Keratinocyte (primary cell): ENCODE measurements around the gene SMG6. TPM values are rescaled to one million over a fixed set of nuclear protein-coding genes. Genes with fewer than 3 reads are reported as not detected.

Source experiments
- DNase-seq: peaks from one replicate; pipeline ENCODE4 v3.0.0-alpha.2; 2011; ENCODE audit warnings: low read depth, missing footprints, low spot score
- FAIRE-seq: peaks from 2 replicates; lab custom pipeline; 2011; peaks lifted over from hg19 to GRCh38; lab: Jason Lieb, UNC
- H2AFZ ChIP-seq: 2 replicates; pipeline ENCODE4 v1.6.0; 2012; ENCODE audit warnings: low read length, control low read depth, inconsistent platforms; ENCODE audit not compliant: control insufficient read depth
- H3K27ac ChIP-seq: 2 replicates; pipeline ENCODE4 v1.5.1; 2011; ENCODE audit warnings: low read length; ENCODE audit not compliant: control insufficient read depth, insufficient read depth
- H3K27me3 ChIP-seq: 3 replicates; pipeline ENCODE4 v1.6.0; 2011; ENCODE audit warnings: low read length; ENCODE audit not compliant: control insufficient read depth, insufficient read depth; ENCODE audit errors: extremely low read depth
- H3K36me3 ChIP-seq, 2 experiments: 2 replicates in 1 of 2; 3 replicates in 1 of 2; pipeline ENCODE4 v1.5.1; 2011; ENCODE audit warnings: low read length in 2 of 2, mild to moderate bottlenecking in 1 of 2; ENCODE audit not compliant: control insufficient read depth in 2 of 2, insufficient read depth in 2 of 2; ENCODE audit errors: extremely low read depth in 1 of 2
- H3K4me1 ChIP-seq: 3 replicates; pipeline ENCODE4 v1.5.1; 2011; ENCODE audit warnings: low read length; ENCODE audit not compliant: control insufficient read depth, insufficient read depth; ENCODE audit errors: extremely low read depth
- H3K4me2 ChIP-seq: 3 replicates; pipeline ENCODE4 v1.6.0; 2011; ENCODE audit warnings: low read depth, low read length; ENCODE audit not compliant: control insufficient read depth, insufficient read depth; ENCODE audit errors: extremely low read depth
- H3K4me3 ChIP-seq, 3 experiments: fragments of 200-600 bp in 1 of 3; sonication (generic) in 1 of 3; 2 replicates in 2 of 3; 3 replicates in 1 of 3; pipeline ENCODE4 v1.5.1; 2011 to 2016; ENCODE audit warnings: low read length in 3 of 3, mild to moderate bottlenecking in 3 of 3, control low read depth in 2 of 3, inconsistent platforms in 1 of 3, low read depth in 1 of 3, mixed read lengths in 1 of 3, mixed run types in 1 of 3, moderate library complexity in 1 of 3; ENCODE audit not compliant: control insufficient read depth in 2 of 3, insufficient read depth in 2 of 3; ENCODE audit errors: extremely low read depth in 1 of 3
- H3K79me2 ChIP-seq: 2 replicates; pipeline ENCODE4 v1.6.0; 2012; ENCODE audit warnings: low read length; ENCODE audit not compliant: control insufficient read depth, insufficient read depth
- H3K9ac ChIP-seq: 3 replicates; pipeline ENCODE4 v1.6.0; 2011; ENCODE audit warnings: low read length; ENCODE audit not compliant: control insufficient read depth, insufficient read depth; ENCODE audit errors: extremely low read depth
- H3K9me1 ChIP-seq: 3 replicates; pipeline ENCODE4 v1.6.0; 2011; ENCODE audit warnings: low read length; ENCODE audit not compliant: control insufficient read depth, insufficient read depth; ENCODE audit errors: extremely low read depth
- H3K9me3 ChIP-seq: 2 replicates; pipeline ENCODE4 v1.5.1; 2012; ENCODE audit warnings: low read depth, low read length; ENCODE audit not compliant: control insufficient read depth
- H4K20me1 ChIP-seq: 3 replicates; pipeline ENCODE4 v1.6.0; 2011; ENCODE audit warnings: low read length; ENCODE audit not compliant: control insufficient read depth, insufficient read depth; ENCODE audit errors: extremely low read depth
- CTCF ChIP-seq, 3 experiments: IDR thresholded peaks in 1 of 3; conservative IDR thresholded peaks in 1 of 3; optimal IDR thresholded peaks in 1 of 3; 2 replicates in 2 of 3; 3 replicates in 1 of 3; pipeline versions ENCODE3 to v1.5.1; 2011; ENCODE audit warnings: low read length in 3 of 3, mild to moderate bottlenecking in 3 of 3, moderate library complexity in 2 of 3, control low read depth in 1 of 3, inconsistent platforms in 1 of 3; ENCODE audit not compliant: insufficient read depth in 2 of 3; ENCODE audit errors: extremely low read depth in 1 of 3
- EZH2 ChIP-seq: IDR thresholded peaks from one replicate; pipeline ENCODE4 v1.6.1; 2012; ENCODE audit warnings: inconsistent platforms, mild to moderate bottlenecking, low read length, moderate library complexity
- dilution Hi-C: fragments of 300-500 bp; cut with MboI; formaldehyde crosslinking; loops from one replicate; pipeline ENCODE4 v1.7.0; 2020; ENCODE audit warnings: low sequenced_read_pairs; ENCODE audit not compliant: extremely low pct_ligation_motif_present
- polyA plus RNA-seq, 5 experiments: library from polyadenylated mRNA; depleted of rRNA in 3 of 5; stranded (reverse) in 3 of 5; stranded (forward) in 1 of 5; unstranded in 1 of 5; fragments of >200 nt; gene quantifications; 1 replicate in 1 of 5; 2 replicates in 3 of 5; 3 replicates in 1 of 5; pipeline versions ENCODE4 v1.2.1 to v1.2.3, GENCODE V29; 2011 to 2012; ENCODE audit warnings: missing spikeins in 2 of 5, low read depth in 1 of 5, low replicate concordance in 1 of 5

The SMG6 gene
- polyA plus RNA-seq, 1 donor (not counting 4 experiments of a cell fraction or from before 2014, with no cell fraction given), result 3.6 TPM

DNA sequence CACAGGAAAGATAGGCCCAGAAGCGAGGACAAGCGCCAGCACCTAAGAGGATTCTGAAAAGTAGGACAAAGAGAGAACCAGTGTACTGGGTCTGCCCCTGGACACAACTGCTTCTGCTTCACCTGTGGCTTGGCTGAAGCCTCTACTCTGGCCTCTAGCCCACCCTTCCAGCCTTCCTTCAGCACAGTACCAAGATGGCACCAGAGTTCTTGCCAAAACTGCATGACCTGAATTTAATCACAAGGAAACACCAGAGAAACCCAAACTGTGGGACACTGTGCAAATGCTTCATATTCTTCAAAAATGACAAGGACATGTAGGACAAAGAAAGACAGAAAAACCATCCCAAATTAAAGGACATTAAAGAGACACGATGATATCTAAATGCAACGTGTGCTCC, 116.6 kb downstream of the SMG6 start:
- TF ChIP-seq CTCF (optimal IDR thresholded peaks at IDR 0.05 in 1 of 3, IDR thresholded peaks at IDR 0.05 in 1 of 3, conservative IDR thresholded peaks at IDR 0.05 in 1 of 3; ENCODE audit: extremely low read depth in 1 of 3, insufficient read depth in 2 of 3, low read length in 3 of 3), result no peak
- no peak for TF ChIP-seq EZH2

DNA sequence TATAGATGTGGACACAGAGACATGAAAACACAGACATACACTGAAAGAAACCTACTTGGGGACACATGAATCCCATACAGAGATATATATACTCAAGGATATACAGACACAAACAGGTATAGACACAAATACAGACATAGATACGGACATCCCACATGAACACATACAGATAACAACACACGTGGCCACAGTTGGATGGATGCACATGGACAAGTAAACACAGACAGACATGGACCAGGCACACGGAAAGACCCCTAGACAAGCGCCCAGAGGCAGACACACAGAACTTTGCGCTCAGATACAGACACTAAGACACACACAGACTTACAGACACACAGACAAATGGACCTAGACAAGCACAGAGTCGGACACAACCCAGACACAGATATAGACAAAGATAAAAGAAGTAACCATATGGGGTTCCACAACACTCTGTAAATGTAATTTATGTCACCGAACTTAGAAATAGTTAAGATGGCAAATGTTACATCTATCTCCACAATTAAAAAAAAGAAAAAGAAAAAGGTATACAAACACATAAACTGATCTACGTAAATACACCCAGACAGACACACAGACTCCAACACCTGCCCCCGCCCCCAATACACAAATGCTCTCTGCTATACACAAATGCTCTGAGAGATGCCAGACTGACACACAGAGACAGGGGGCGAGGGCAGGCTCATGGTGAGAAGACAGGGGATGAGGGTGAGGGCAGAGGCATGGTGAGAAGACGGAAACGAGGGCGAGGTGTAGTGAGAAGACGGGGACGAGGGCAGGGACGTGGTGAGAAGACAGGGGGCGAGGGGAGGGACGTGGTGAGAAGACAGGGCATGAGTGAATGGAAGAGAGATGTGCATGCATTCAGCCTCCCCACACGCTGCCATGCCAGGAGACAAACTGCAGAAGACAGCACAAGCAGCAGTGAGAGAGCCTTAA, 118.3 kb downstream of the SMG6 start:
- dilution Hi-C loops, result no loop called here
- Histone ChIP-seq H3K4me3 (no peak overlapping the region), H3K27me3 (no peaks in the 10 kb centered on the region), H4K20me1 (no peaks in the 10 kb centered on the region), H3K4me2 (no peak overlapping the region), H3K27ac (no peak overlapping the region), H3K36me3 (peaks cover 5 to 21% of the 10 kb centered on the region in 2 experiments), H3K9me3 (no peaks in the 10 kb centered on the region), H3K79me2 (no peaks in the 10 kb centered on the region), H3K9me1 (no peaks in the 10 kb centered on the region), H3K9ac (no peak overlapping the region), H2AFZ (no peak overlapping the region), H3K4me1 (peaks cover 13% of the 10 kb centered on the region)
- FAIRE-seq (no peak), DNase-seq (no peak)
- TF ChIP-seq EZH2 (no peak), CTCF (optimal IDR thresholded peaks at IDR 0.05 in 1 of 3, IDR thresholded peaks at IDR 0.05 in 1 of 3, conservative IDR thresholded peaks at IDR 0.05 in 1 of 3; ENCODE audit: extremely low read depth in 1 of 3, insufficient read depth in 2 of 3, low read length in 3 of 3) (no peak)

More for the DNA sequence above, 116.6 kb downstream of the SMG6 start:
- H3K79me2 ChIP-seq, result no peaks in the 10 kb centered on the region
- no peaks in the 10 kb centered on the region for H4K20me1 ChIP-seq
- no peak overlapping the region for H3K4me3 ChIP-seq
- no peaks in the 10 kb centered on the region for H3K9me3 ChIP-seq
- FAIRE-seq (no peak), DNase-seq (no peak)
- peaks cover 5 to 12% of the 10 kb centered on the region in 2 experiments for H3K36me3 ChIP-seq
- no peaks in the 10 kb centered on the region for H3K9me1 ChIP-seq
- no peak overlapping the region for H3K27ac ChIP-seq
- dilution Hi-C loops, result no loop called here
- no peak overlapping the region for H2AFZ ChIP-seq
- H3K4me1 ChIP-seq, result peaks cover 22% of the 10 kb centered on the region
- H3K27me3 ChIP-seq, result no peaks in the 10 kb centered on the region
- no peak overlapping the region for H3K4me2 ChIP-seq
- no peak overlapping the region for H3K9ac ChIP-seq
